ENCODE measurements around the gene PIK3CD. TPM values are rescaled to one million over a fixed set of nuclear protein-coding genes. Genes with fewer than 3 reads are reported as not detected.

PIK3CD gene
- total and polyA plus RNA-seq, 9 donors = 1.4 to 3.5 (median 2.2) TPM

DNA sequence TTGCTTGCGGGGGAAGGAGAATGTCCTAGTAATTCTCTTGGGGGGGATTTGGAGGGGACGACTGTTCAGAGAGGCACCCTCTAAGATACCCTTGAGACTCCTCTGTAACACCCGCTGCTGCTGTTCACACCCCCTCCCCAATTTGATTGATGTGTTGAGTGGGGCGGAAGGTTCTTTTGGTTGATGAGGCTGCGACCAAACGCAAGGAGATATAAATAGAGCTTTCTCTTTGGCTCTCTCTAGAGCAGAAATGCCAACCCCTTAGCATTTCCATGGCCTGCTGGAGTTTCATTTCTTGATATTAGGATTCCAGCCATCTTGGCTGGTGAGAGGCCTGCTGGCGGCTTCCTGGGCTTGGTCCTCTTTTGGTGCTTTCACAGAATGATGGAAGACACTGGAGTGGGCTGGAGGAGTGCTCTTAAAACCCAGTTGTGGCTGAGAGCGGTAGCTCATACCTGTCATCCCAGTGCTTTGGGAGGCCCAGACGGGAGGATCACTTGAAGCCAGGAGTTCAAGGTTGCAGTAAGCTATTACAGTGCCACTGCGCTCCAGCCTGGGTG is 2.0 kb downstream of the PIK3CD start:
- Histone ChIP-seq H3K27me3 (ENCODE audit: control insufficient read depth, insufficient read depth, low read length) (peaks cover 58% of the 10 kb centered on the region), H3K4me3 (ENCODE audit: low read length) (peak overlapping the region; percentile 33), H3K36me3 (ENCODE audit: control insufficient read depth, insufficient read depth, low read length) (no peaks in the 10 kb centered on the region), H3K9me3 (replicated peaks; ENCODE audit: control insufficient read depth, low read depth, low read length) (no peaks in the 10 kb centered on the region), H3K4me1 (ENCODE audit: control insufficient read depth, insufficient read depth, low read length) (no peaks in the 10 kb centered on the region), H3K27ac (ENCODE audit: low read length) (peak overlapping the region; percentile 1)
- 71% methylated on average over 4 of the region's 10 CpGs for WGBS (ENCODE audit: insufficient coverage)
- no peak for DNase-seq

DNA sequence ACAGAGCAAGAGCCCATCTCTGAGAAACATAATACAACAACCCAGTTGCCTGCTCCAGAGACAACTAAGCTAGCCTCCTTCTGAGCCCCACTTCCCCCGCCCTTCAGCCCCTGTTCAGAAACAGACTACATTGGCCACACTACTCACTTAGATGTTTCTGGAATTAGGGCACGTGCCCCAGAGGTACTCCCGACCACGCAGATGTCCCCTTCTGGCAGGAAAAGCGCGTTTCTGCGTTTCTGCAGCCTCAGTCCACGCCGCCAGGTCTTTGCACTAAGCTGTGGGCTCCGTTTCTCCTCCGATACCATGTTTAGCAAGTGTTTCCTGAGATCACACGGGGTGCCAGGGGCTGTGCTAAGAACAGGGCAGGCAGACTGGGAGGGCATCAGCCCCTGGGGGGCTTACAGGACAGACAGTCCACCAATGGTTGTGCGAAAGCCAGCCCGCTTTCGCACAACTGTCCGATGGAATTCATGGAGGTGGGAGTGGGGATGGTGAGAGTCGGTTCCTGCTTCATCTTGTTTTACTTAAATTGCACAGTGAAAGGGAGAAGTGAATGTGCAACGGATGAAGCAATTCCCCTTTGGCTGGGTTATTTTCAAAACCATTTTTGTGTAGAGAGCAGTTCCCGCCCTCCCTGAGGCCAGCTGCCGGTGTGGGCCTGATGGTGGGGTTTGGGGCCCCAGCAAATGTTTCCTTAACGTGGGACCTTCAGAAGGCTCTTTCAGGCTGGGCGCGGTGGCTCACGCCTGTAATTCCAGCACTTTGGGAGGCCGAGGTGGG is 2.7 kb downstream of the PIK3CD start:
- DNase-seq = peak; percentile 57
- peak overlapping the region; percentile 1 for H3K27ac ChIP-seq (ENCODE audit: low read length)
- no peaks in the 10 kb centered on the region for H3K4me1 ChIP-seq (ENCODE audit: control insufficient read depth, insufficient read depth, low read length)
- peak overlapping the region; percentile 5 for H3K4me3 ChIP-seq (ENCODE audit: low read length)
- WGBS (ENCODE audit: insufficient coverage) = 68% methylated on average over 24 of the region's 25 CpGs
- H3K36me3 ChIP-seq (ENCODE audit: control insufficient read depth, insufficient read depth, low read length) = no peaks in the 10 kb centered on the region
- H3K9me3 ChIP-seq (replicated peaks; ENCODE audit: control insufficient read depth, low read depth, low read length) = no peaks in the 10 kb centered on the region
- peaks cover 57% of the 10 kb centered on the region for H3K27me3 ChIP-seq (ENCODE audit: control insufficient read depth, insufficient read depth, low read length)

GRCh38 chr1:9654834-9655723 is 3.5 kb downstream of the PIK3CD start:
- Histone ChIP-seq H3K9me3 (replicated peaks; ENCODE audit: control insufficient read depth, low read depth, low read length) (no peaks in the 10 kb centered on the region), H3K27me3 (ENCODE audit: control insufficient read depth, insufficient read depth, low read length) (peaks cover 53% of the 10 kb centered on the region), H3K4me1 (ENCODE audit: control insufficient read depth, insufficient read depth, low read length) (no peaks in the 10 kb centered on the region), H3K36me3 (ENCODE audit: control insufficient read depth, insufficient read depth, low read length) (no peaks in the 10 kb centered on the region), H3K4me3 (ENCODE audit: low read length) (no peak overlapping the region), H3K27ac (ENCODE audit: low read length) (no peak overlapping the region)
- WGBS (ENCODE audit: insufficient coverage) = 61% methylated on average over 8 of the region's 16 CpGs
- DNase-seq = no peak

GRCh38 chr1:9655836-9656235 is 4.3 kb downstream of the PIK3CD start:
- H3K4me1 ChIP-seq (ENCODE audit: control insufficient read depth, insufficient read depth, low read length) = no peaks in the 10 kb centered on the region
- H3K4me3 ChIP-seq (ENCODE audit: low read length) = no peak overlapping the region

DNA sequence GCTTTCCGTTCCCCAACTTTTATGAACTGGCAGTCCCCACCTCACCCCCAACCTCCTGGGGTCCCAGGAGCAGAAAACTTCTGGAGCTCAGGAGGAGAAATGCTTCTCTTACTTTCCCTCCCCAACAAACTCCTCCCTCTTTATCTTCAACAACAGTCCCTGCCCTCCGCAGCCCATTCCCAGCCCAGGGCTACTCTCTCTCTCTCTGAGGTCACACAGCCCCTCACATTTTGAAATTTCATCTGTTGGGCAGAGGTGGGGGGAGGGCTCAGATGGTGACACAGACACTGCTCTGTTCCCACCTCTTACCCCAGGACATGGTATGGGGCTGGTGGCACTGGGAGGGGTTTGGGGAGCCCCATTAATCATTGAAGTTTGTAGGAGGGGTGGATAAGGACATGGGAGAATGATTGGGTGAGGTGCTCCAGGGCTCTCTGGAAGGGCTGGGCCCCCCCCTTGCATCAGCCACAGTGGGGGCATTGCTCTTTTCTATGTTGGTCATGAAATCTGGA is 6.0 kb downstream of the PIK3CD start:
- DNase-seq = no peak
- Histone ChIP-seq H3K27me3 (ENCODE audit: control insufficient read depth, insufficient read depth, low read length) (peaks cover 36% of the 10 kb centered on the region), H3K27ac (ENCODE audit: low read length) (no peak overlapping the region), H3K36me3 (ENCODE audit: control insufficient read depth, insufficient read depth, low read length) (no peaks in the 10 kb centered on the region), H3K4me1 (ENCODE audit: control insufficient read depth, insufficient read depth, low read length) (no peaks in the 10 kb centered on the region), H3K9me3 (replicated peaks; ENCODE audit: control insufficient read depth, low read depth, low read length) (no peaks in the 10 kb centered on the region), H3K4me3 (ENCODE audit: low read length) (no peak overlapping the region)
- 80% methylated on average over 1 of the region's 2 CpGs for WGBS (ENCODE audit: insufficient coverage)

More at GRCh38 chr1:9655836-9656235, 4.3 kb downstream of the PIK3CD start:
- WGBS (ENCODE audit: insufficient coverage) = 67% methylated on average over 3 of the region's 11 CpGs
- Histone ChIP-seq H3K27me3 (ENCODE audit: control insufficient read depth, insufficient read depth, low read length) (peaks cover 49% of the 10 kb centered on the region), H3K36me3 (ENCODE audit: control insufficient read depth, insufficient read depth, low read length) (no peaks in the 10 kb centered on the region), H3K9me3 (replicated peaks; ENCODE audit: control insufficient read depth, low read depth, low read length) (no peaks in the 10 kb centered on the region), H3K27ac (ENCODE audit: low read length) (no peak overlapping the region)
- no peak for DNase-seq

GRCh38 chr1:9658199-9658598 is 6.7 kb downstream of the PIK3CD start:
- H3K36me3 ChIP-seq (ENCODE audit: control insufficient read depth, insufficient read depth, low read length) = no peaks in the 10 kb centered on the region

GRCh38 chr1:9659328-9659727 is 7.8 kb downstream of the PIK3CD start:
- no peaks in the 10 kb centered on the region for H3K4me1 ChIP-seq (ENCODE audit: control insufficient read depth, insufficient read depth, low read length)
- no CpG with 5 or more reads among the region's 5 CpGs for WGBS (ENCODE audit: insufficient coverage)
- H3K27me3 ChIP-seq (ENCODE audit: control insufficient read depth, insufficient read depth, low read length) = peaks cover 19% of the 10 kb centered on the region
- no peaks in the 10 kb centered on the region for H3K36me3 ChIP-seq (ENCODE audit: control insufficient read depth, insufficient read depth, low read length)
- H3K9me3 ChIP-seq (replicated peaks; ENCODE audit: control insufficient read depth, low read depth, low read length) = no peaks in the 10 kb centered on the region
- H3K4me3 ChIP-seq (ENCODE audit: low read length) = no peak overlapping the region
- H3K27ac ChIP-seq (ENCODE audit: low read length) = no peak overlapping the region
- no peak for DNase-seq

More at GRCh38 chr1:9658199-9658598, 6.7 kb downstream of the PIK3CD start:
- Histone ChIP-seq H3K4me3 (ENCODE audit: low read length) (no peak overlapping the region), H3K27ac (ENCODE audit: low read length) (no peak overlapping the region), H3K27me3 (ENCODE audit: control insufficient read depth, insufficient read depth, low read length) (peaks cover 30% of the 10 kb centered on the region), H3K9me3 (replicated peaks; ENCODE audit: control insufficient read depth, low read depth, low read length) (no peaks in the 10 kb centered on the region), H3K4me1 (ENCODE audit: control insufficient read depth, insufficient read depth, low read length) (no peaks in the 10 kb centered on the region)
- WGBS (ENCODE audit: insufficient coverage) = no CpG with 5 or more reads among the region's 4 CpGs
- no peak for DNase-seq

DNA sequence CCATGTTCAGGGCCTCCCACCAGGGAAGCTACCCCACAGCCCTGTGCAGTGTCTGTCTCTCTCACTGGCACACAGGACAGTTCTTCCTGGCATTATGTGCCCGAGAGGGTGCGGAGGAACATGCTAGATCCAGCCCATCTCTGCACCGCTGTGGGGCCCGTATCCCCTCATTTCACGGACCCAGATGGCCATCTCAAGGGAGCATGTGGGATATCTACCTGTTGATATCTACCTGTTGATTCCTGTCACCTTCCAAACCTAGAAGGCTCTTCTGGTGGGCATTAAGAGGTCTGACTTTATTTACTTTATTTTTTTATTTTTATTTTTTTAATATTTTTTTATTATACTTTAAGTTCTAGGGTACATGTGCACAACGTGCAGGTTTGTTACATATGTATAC is 11.7 kb downstream of the PIK3CD start:
- H3K36me3 ChIP-seq (ENCODE audit: control insufficient read depth, insufficient read depth, low read length) = no peaks in the 10 kb centered on the region
- no CpG with 5 or more reads among the region's 6 CpGs for WGBS (ENCODE audit: insufficient coverage)
- peaks cover 6% of the 10 kb centered on the region for H3K27me3 ChIP-seq (ENCODE audit: control insufficient read depth, insufficient read depth, low read length)
- H3K9me3 ChIP-seq (replicated peaks; ENCODE audit: control insufficient read depth, low read depth, low read length) = no peaks in the 10 kb centered on the region
- no peaks in the 10 kb centered on the region for H3K4me1 ChIP-seq (ENCODE audit: control insufficient read depth, insufficient read depth, low read length)
- no peak overlapping the region for H3K4me3 ChIP-seq (ENCODE audit: low read length)
- no peak for DNase-seq
- no peak overlapping the region for H3K27ac ChIP-seq (ENCODE audit: low read length)

DNA sequence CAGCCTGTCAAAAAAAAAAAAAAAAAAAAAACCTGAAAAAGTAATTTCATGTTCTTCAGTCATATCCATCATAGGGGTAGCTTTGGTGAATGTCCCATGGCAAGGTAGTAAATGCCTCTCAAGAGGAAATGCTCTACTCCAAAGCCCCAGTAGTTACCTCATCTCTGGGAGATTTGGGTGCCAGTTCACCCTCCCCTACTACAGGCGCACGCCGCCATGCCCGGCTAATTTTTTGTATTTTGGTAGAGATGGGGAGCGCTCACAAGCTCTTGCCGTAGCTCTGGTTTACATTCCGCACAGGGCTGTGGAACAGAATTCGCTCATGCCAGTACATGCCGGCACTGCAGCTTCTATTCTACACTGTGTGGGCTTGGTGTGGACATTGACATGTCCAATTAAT is 13.7 kb downstream of the PIK3CD start:
- Histone ChIP-seq H3K36me3 (ENCODE audit: control insufficient read depth, insufficient read depth, low read length) (no peaks in the 10 kb centered on the region), H3K27ac (ENCODE audit: low read length) (no peak overlapping the region), H3K9me3 (replicated peaks; ENCODE audit: control insufficient read depth, low read depth, low read length) (no peaks in the 10 kb centered on the region), H3K27me3 (ENCODE audit: control insufficient read depth, insufficient read depth, low read length) (peaks cover 14% of the 10 kb centered on the region), H3K4me3 (ENCODE audit: low read length) (no peak overlapping the region), H3K4me1 (ENCODE audit: control insufficient read depth, insufficient read depth, low read length) (no peaks in the 10 kb centered on the region)
- 78% methylated on average over 4 of the region's 9 CpGs for WGBS (ENCODE audit: insufficient coverage)
- DNase-seq = no peak

GRCh38 chr1:9668080-9668479 is 16.5 kb downstream of the PIK3CD start:
- no peaks in the 10 kb centered on the region for H3K36me3 ChIP-seq (ENCODE audit: control insufficient read depth, insufficient read depth, low read length)
- H3K4me3 ChIP-seq (ENCODE audit: low read length) = no peak overlapping the region
- no peaks in the 10 kb centered on the region for H3K9me3 ChIP-seq (replicated peaks; ENCODE audit: control insufficient read depth, low read depth, low read length)
- 80% methylated on average over 1 of the region's 2 CpGs for WGBS (ENCODE audit: insufficient coverage)
- no peaks in the 10 kb centered on the region for H3K4me1 ChIP-seq (ENCODE audit: control insufficient read depth, insufficient read depth, low read length)
- peaks cover 13% of the 10 kb centered on the region for H3K27me3 ChIP-seq (ENCODE audit: control insufficient read depth, insufficient read depth, low read length)
- no peak overlapping the region for H3K27ac ChIP-seq (ENCODE audit: low read length)
- no peak for DNase-seq

Data from muscle of leg (tissue), 11 donors.